ENCODE data around the gene ITLN1.
"Not testable (repeated sequence)": the region's sequence is repeated elsewhere in the genome, so short reads cannot be mapped to it uniquely, and the experiment has no call there.

Gene ITLN1

GRCh38 chr1:160876311-160876710 is 8.7 kb downstream of the ITLN1 start:
- H3K27me3 ChIP-seq (ENCODE audit: insufficient read depth, poor library complexity, severe bottlenecking): no peaks in the 10 kb centered on the region
- no peak overlapping the region for H3K4me3 ChIP-seq (replicated peaks; ENCODE audit: insufficient read depth, low read length)
- TF ChIP-seq SPI1 (IDR thresholded peaks at IDR 0.05; ENCODE audit: borderline replicate concordance, low read depth) (no peak), POLR2AphosphoS5 (IDR thresholded peaks at IDR 0.05; ENCODE audit: low read depth) (no peak), GABPA (IDR thresholded peaks at IDR 0.05; ENCODE audit: low read depth) (no peak), REST (IDR thresholded peaks at IDR 0.05; ENCODE audit: insufficient replicate concordance, low read depth) (no peak), CTCF (IDR thresholded peaks at IDR 0.05; ENCODE audit: insufficient read depth, low read length) (no peak)
- DNase-seq (ENCODE audit: low read depth in 1 of 2, low spot score in 1 of 2): no peak
- H3K27ac ChIP-seq (replicated peaks): no peak overlapping the region

- peak; percentile 97 for TF ChIP-seq SPI1 (IDR thresholded peaks at IDR 0.05; ENCODE audit: borderline replicate concordance, low read depth)
- not testable (repeated sequence) for H3K27me3 ChIP-seq (ENCODE audit: insufficient read depth, poor library complexity, severe bottlenecking); H3K4me3 ChIP-seq (replicated peaks; ENCODE audit: insufficient read depth, low read length); H3K27ac ChIP-seq (replicated peaks); DNase-seq (ENCODE audit: low read depth in 1 of 2, low spot score in 1 of 2)
These were observed 9.4 kb downstream of the ITLN1 start for GRCh38 chr1:160875591-160875990.

- Histone ChIP-seq H3K4me3 (replicated peaks; ENCODE audit: insufficient read depth, low read length) (no peak overlapping the region), H3K27ac (replicated peaks) (no peak overlapping the region), H3K27me3 (ENCODE audit: insufficient read depth, poor library complexity, severe bottlenecking) (no peaks in the 10 kb centered on the region)
- no peak for DNase-seq (ENCODE audit: low read depth in 1 of 2, low spot score in 1 of 2)
- TF ChIP-seq POLR2AphosphoS5 (IDR thresholded peaks at IDR 0.05; ENCODE audit: low read depth) (no peak), CTCF (IDR thresholded peaks at IDR 0.05; ENCODE audit: insufficient read depth, low read length) (no peak), REST (IDR thresholded peaks at IDR 0.05; ENCODE audit: insufficient replicate concordance, low read depth) (no peak), SPI1 (IDR thresholded peaks at IDR 0.05; ENCODE audit: borderline replicate concordance, low read depth) (no peak), GABPA (IDR thresholded peaks at IDR 0.05; ENCODE audit: low read depth) (no peak)
These were observed 10.0 kb downstream of the ITLN1 start for GRCh38 chr1:160874935-160875334.

- no peaks in the 10 kb centered on the region for H3K27me3 ChIP-seq (ENCODE audit: insufficient read depth, poor library complexity, severe bottlenecking)
- TF ChIP-seq SPI1 (IDR thresholded peaks at IDR 0.05; ENCODE audit: borderline replicate concordance, low read depth) (peak; percentile 91), CTCF (IDR thresholded peaks at IDR 0.05; ENCODE audit: insufficient read depth, low read length) (no peak)
- H3K27ac ChIP-seq (replicated peaks): peak overlapping the region; percentile 68
- H3K4me3 ChIP-seq (replicated peaks; ENCODE audit: insufficient read depth, low read length): no peak overlapping the region
- DNase-seq (ENCODE audit: low read depth in 1 of 2, low spot score in 1 of 2): peak; percentile 67 to 73
These were observed 16.8 kb downstream of the ITLN1 start for GRCh38 chr1:160868141-160868540.

All from HL-60 (cell line).